NCI-H2081 (cell line): Measurements from ENCODE around the gene ITGAL.
A peak's percentile ranks its signal among the peaks of the same experiment; 100 is the strongest.

Source experiments
- DNase-seq, 2 experiments: peaks; one replicate each; lab custom pipeline; 2025; lab: John Stamatoyannopoulos, UW

The ITGAL gene

GRCh38 chr16:30541502-30542329 is 69.2 kb downstream of the ITGAL start:
- no peak for DNase-seq

GRCh38 chr16:30543067-30543466 is 70.5 kb downstream of the ITGAL start:
- DNase-seq, result no peak

- DNase-seq, result no peak
These were observed 73.6 kb downstream of the ITGAL start for GRCh38 chr16:30546115-30546514.

GRCh38 chr16:30548416-30549253 is 76.1 kb downstream of the ITGAL start:
- no peak for DNase-seq

DNA sequence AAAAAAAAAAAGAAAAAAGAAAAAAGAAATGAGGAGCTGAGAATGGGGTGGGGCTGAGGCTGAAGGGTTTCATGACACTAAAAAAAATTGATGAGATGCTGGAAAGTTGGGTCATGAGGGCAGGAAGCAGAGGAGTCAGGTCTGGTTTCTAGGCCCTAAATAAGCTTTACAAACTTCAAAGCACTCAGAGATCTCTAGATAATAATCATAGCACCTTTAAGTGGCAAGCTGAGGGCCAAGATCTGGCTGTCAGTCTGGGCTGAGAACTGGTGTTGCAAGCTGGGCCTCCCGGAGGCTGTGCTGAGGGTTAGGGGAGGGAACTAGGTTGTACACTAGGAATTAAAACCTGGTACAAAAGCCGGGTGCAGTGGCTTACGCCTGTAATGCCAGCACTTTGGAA is 79.2 kb downstream of the ITGAL start:
- no peak for DNase-seq

DNA sequence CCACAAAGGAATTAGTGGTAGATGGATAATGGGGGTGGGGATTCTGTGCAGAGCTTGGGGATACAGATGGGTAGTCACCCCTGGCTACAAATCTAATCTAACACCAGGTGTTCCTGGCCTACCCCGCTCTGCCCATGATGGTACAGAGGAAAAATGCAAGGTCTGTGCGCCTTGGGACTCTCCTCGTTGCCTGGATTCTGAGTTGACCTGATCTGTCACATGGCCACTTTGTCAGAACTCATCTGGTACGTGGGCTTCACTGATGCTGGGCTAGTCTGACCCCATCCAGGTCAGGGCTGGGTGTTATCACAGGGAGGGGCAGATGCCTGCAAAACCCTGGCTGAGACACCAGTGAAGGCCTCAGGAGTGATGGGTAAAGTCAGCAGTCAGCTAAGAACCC is 80.4 kb downstream of the ITGAL start:
- DNase-seq, result no peak

GRCh38 chr16:30553393-30553899 is 80.9 kb downstream of the ITGAL start:
- DNase-seq, result no peak

- DNase-seq, result no peak
These were observed 82.2 kb downstream of the ITGAL start for GRCh38 chr16:30554557-30555314.

GRCh38 chr16:30555315-30556124 is 83.0 kb downstream of the ITGAL start:
- DNase-seq, result no peak

DNA sequence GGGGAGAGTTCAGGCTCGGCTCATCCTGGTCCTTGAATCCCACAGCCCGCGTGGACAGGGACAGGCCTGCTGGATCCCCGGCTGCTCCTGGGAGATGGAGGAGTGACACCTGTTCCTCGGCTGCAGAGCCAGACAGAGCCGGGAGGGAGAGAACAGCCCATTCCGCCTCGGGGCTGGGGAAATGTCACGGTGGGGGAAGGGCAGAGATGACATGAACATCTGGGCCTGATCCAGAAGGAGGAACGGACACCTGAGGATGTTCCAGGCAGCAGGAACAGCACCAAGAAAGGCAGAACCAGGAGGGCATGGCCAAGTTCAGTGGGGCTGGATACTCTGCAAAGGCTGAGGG is 83.6 kb downstream of the ITGAL start:
- no peak for DNase-seq

DNA sequence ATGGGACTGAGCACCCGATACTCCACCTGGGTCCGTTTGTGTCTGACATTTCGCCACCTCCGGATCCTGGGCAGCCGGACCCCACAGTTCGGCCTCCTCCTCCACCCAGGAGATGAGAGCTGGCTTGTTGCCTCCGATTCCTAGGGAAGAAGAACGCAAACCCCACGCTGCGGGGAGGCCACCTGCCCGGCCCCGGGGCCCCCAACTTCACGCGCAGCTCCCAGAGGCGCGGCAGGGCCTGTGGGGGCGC is 85.1 kb downstream of the ITGAL start:
- DNase-seq, result no peak

DNA sequence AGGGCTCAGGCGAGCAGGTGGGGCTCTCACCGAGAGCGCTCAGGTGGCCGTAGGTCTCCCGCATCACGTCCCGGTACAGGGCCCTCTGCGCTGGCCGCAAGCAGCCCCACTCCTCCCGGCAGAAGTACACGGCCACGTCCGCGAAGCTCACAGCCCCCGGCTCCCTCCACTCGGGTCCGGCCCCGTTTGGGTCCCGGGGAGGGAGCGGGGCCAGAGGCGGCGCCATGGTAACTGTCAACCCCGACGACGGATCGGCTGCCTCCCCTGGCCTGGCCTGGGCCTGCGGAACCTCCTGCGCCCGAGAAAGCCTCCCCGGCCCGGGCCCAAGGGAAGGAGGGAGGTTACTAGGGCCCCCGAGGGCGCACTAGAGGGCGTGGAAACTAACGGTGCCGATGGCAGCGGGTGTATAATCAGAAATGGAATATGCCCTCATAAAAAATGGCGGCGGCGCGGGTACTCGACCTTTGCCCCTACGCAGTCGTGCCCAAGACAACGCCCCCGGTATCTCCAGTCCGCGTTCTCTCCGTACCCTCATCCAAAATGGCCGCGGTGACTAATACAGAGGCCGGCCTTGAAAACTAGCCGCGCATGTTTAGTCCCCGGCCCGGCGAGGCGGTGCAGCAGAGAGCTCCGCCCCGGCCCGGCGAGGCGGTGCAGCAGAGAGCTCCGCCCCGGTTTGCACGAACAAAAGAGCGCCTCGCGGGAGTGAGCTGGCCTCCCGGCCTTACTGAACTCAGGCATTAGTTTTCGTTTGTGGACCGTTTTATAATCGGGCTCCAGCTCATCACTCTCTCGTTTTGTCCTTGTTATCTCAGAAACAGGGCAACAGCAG is 85.6 kb downstream of the ITGAL start, which contains the start of gene ZNF764:
ZNF764 (minus strand) TSS at position 418 of the 832 bp plus-strand sequence; CDS start at position 226, 192 bp downstream.
- DNase-seq, result peak; percentile 94 to 95

DNA sequence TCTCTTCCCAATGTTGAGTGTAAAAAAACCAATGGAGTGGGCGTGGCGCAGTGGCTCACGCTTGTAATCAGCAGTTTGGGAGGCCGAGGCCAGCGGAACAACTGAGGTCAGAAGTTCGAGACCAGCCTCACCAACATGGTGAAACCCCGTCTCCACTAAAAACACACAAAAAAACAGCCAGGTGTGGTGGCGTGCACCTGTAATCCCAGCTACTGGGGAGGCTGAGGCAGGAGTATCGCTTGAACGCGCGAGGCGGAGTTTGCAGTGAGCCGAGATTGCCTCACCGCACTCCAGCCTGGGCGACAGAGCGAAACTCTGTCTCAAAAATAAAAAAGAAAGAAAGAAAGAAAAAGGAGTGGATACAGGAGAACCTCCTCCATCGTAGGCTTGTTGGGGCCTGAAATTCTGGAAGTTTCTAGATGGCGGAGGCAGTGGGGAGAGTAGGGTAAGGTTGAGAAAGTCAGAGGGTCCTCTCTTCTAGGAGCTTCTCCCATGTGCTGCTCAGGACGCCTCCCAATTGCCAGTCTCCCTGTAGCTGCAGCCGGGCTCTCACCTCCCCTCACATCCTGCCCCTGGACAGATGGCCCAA is 86.3 kb downstream of the ITGAL start:
- no peak for DNase-seq

- DNase-seq, result no peak
These were observed 87.1 kb downstream of the ITGAL start for GRCh38 chr16:30559690-30560089.

DNA sequence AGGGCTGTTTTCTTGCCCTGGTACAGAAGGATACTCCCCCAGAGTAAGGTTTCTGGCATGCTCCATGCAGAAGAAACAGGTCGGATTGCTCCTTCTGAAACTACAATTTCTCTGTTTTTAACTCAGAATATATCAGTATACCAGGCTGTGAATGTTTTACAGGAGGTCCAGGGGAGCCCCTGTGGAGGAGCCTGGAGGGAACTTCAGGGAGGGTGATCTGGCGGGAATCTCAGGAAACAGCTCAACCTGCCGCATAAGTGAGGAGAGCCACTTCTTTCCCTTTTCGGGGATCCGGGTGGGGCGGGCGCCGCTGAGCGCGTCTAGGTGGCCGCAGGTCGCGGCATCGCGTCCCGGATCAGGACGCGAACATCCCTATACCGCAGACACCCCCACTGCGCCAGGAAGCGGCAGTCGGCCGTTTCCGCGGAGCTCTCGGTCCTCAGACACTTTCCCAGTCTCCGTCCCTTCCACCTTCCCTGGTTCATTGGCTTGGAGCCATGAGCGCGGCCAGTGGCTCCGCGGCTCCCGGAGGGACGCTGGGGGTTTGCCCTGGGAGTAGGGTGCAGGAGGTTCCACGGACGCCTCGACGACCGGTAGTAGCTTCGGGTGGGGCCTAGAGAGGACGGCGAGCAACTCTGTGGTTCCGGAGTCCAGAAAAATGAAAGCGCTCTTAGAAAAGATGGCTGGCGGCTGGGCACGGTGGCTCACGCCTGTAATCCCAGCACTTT is 88.7 kb downstream of the ITGAL start:
- DNase-seq, result no peak

- DNase-seq, result no peak
These were observed 89.5 kb downstream of the ITGAL start for GRCh38 chr16:30562021-30562420.

DNA sequence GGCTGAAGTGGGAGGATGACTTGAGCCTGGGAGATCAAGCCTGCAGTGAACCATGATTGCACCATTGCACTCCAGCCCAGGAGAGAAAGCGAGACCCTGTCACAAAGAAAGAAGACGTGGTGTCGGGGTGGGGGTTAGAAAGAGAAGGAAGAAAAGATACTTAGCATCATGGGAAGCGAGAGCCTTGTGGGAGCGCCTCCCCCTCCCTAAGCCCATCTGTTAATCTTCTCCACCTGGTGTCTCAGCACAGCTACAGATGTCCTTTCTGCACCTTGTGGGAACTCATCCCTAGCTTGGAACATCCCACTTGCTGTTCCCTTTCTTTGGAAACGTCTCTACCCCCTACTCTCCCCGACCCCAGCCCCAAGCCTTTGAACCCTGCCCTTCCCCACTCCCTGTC is 93.0 kb downstream of the ITGAL start:
- no peak for DNase-seq

- no peak for DNase-seq
These were observed 93.4 kb downstream of the ITGAL start for GRCh38 chr16:30565984-30566383.

DNA sequence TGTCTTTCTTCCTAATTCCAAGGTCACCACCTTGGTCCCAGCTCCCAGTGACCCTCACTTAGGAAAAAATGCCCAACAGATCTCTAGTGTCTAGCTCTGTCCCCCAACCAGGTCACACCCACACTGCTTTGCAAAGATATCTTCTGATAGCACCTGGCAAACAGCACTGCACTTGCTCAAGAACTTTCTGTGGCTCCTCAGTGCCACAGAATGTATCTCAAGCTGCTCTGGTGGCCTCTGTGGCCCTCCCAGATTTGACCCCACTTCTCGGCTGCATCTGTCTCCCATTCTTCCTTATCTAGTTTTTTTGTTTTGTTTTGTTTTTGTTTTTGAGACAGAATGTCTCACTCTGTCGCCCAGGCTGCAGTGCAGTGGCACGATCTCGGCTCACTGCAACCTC is 94.0 kb downstream of the ITGAL start:
- no peak for DNase-seq
